Stomach (tissue), 9 donors: ENCODE results near the gene SLC8A2. TPM values are rescaled to one million over a fixed set of nuclear protein-coding genes. Genes with fewer than 3 reads are reported as not detected.

Experiments
- DNase-seq, 2 donors: peaks; one replicate each; pipeline versions ENCODE4 v3.0.0 to v3.0.0-alpha.2; 2013 to 2019
- H3K27ac ChIP-seq, 5 donors: fragments of 200-600 bp in 4 of 5; sonication (generic) in 4 of 5; one replicate each; pipeline ENCODE4 v1.5.1; 2013 to 2019; ENCODE audit warnings: mild to moderate bottlenecking in 1 of 5, moderate library complexity in 1 of 5
- H3K27me3 ChIP-seq, 3 donors: fragments of 200-600 bp; sonication (generic); one replicate each; pipeline ENCODE4 v1.5.1; 2017 to 2019; ENCODE audit warnings: mixed run types in 1 of 3
- H3K36me3 ChIP-seq, 4 donors: fragments of 200-600 bp; sonication (generic); 1 replicate in 3 of 4; 2 replicates in 1 of 4; pipeline ENCODE4 v1.5.1; 2016 to 2019
- H3K4me1 ChIP-seq, 4 donors: fragments of 200-600 bp; sonication (generic); one replicate each; pipeline ENCODE4 v1.5.1; 2016 to 2019
- H3K4me3 ChIP-seq, 4 donors: fragments of 200-600 bp; sonication (generic) in 3 of 4; one replicate each; pipeline ENCODE4 v1.5.1; 2016 to 2019; ENCODE audit warnings: mild to moderate bottlenecking in 1 of 4
- H3K9me3 ChIP-seq, 4 donors: fragments of 200-600 bp; sonication (generic); one replicate each; pipeline ENCODE4 v1.5.1; 2016 to 2019
- CTCF ChIP-seq, 7 experiments: fragments of 450-650 bp in 4 of 7; fragments of 200-600 bp in 3 of 7; sonication (generic) in 3 of 7; IDR thresholded peaks; one replicate each; pipeline ENCODE4 v1.5.1; 2016 to 2019; ENCODE audit warnings: antibody characterized with exemption in 7 of 7, control low read depth in 2 of 7, mild to moderate bottlenecking in 1 of 7
- EP300 ChIP-seq: sonication (generic); formaldehyde crosslinking; IDR thresholded peaks from one replicate; pipeline ENCODE4 v1.6.1; 2017; ENCODE audit warnings: antibody characterized with exemption
- POLR2A ChIP-seq, 4 donors: fragments of 450-650 bp; IDR thresholded peaks; one replicate each; pipeline ENCODE4 v1.6.1; 2016; ENCODE audit warnings: antibody characterized with exemption in 4 of 4, control low read depth in 2 of 4, mild to moderate bottlenecking in 1 of 4, moderate library complexity in 1 of 4
- POLR2AphosphoS5 ChIP-seq, 3 donors: sonication (generic); formaldehyde crosslinking; IDR thresholded peaks; one replicate each; pipeline ENCODE4 v1.6.1; 2016; ENCODE audit warnings: antibody characterized with exemption in 3 of 3
- WGBS, 5 donors: extraction: QIAGEN DNeasy Blood & Tissue Kit in 3 of 5; methylation state at CpG; one replicate each; pipeline versions ENCODE4 v1.1.5 to v1.1.7; 2013 to 2018; 5-methylcytosine and 5-hydroxymethylcytosine counted together
- intact Hi-C: fragments of 100-400 bp; cut with DNase I; formaldehyde crosslinking; loops from one replicate; pipeline ENCODE4 v1.15.1; 2023; ENCODE audit warnings: low total_unique reads
- polyA plus RNA-seq, 3 donors: library from polyadenylated mRNA; stranded (reverse); fragments of 200-250 nt; gene quantifications; one replicate each; pipeline ENCODE4 v1.2.3, GENCODE V29; 2013
- total RNA-seq, 5 donors: library from RNA; depleted of rRNA; stranded (reverse); fragments of >200 nt; gene quantifications; one replicate each; pipeline versions ENCODE4 v1.1.0 to v1.2.3, GENCODE V29; 2014 to 2016
- donor health status: healthy with polysubstance abuse.
- donor health status: Bipolar disorder and iron deficiency.
- donor health status: healthy.

Gene SLC8A2
- total and polyA plus RNA-seq, 8 donors, result 0.12 to 17.9 (median 2.0) TPM

DNA sequence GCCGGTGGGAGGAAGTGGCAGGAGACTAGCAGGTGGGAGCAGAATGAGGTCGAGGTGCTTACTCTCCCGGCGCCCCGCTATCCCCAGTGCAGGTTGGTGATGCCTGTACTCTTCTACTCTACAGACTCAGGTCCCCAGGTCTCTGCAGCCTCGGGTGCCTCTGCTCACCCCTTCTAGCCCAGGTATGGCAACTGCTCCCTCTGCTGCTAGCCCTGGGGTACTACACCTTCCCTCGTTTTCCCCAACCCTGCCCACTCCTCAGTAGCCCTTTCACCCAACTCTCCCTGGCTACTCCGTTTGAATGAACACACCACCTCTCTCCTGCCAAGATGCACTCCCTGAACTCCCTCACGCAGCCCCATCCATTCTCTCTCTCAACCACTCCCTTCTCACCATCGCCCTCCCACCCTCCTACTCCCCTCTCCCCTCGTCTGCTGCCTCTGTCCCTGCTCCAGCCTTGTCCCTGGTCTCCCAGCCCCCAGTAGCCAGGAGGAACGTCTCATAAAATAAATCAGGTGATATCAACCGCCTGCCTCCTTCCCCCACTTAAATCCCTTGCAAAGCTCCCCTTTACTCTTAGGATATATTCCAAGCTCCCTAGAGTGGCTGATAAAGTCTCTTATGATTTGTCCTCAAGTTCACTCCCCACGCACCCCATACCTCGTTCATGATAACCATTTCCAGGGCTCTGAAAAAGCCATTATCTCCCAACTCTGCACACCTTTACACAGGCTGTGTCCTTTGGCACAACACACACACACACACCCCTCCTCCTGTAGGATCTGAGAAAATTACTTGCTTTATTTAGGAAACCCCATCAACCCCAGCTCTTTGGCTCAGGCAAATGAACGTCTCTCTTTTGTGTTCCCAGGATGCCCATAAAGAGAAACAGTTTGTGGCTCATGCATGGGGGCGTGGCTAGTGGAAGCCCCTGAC lies 44.2 kb downstream of the SLC8A2 start:
- WGBS, 5 donors, result 1 to 6% (median 6%) methylated on average over 17 of the region's 17 CpGs
- TF ChIP-seq POLR2AphosphoS5 (IDR thresholded peaks at IDR 0.05), result no peak
- peak in 5 of 7 experiments; percentile 80 to 92 (median 87) for TF ChIP-seq CTCF (IDR thresholded peaks at IDR 0.05)
- Histone ChIP-seq H3K9me3 (no peaks in the 10 kb centered on the region), H3K27ac (peak overlapping the region in 1 of 5 donors; percentile 34), H3K36me3 (no peaks in the 10 kb centered on the region), H3K4me3 (peak overlapping the region in 1 of 4 donors; percentile 3), H3K4me1 (peaks cover 24 to 37% (median 32%) of the 10 kb centered on the region in 4 donors), H3K27me3 (peaks cover 0 to 96% (median 69%) of the 10 kb centered on the region in 3 donors)
- peak; percentile 65 to 86 for DNase-seq
- intact Hi-C loops, result no loop called here

DNA sequence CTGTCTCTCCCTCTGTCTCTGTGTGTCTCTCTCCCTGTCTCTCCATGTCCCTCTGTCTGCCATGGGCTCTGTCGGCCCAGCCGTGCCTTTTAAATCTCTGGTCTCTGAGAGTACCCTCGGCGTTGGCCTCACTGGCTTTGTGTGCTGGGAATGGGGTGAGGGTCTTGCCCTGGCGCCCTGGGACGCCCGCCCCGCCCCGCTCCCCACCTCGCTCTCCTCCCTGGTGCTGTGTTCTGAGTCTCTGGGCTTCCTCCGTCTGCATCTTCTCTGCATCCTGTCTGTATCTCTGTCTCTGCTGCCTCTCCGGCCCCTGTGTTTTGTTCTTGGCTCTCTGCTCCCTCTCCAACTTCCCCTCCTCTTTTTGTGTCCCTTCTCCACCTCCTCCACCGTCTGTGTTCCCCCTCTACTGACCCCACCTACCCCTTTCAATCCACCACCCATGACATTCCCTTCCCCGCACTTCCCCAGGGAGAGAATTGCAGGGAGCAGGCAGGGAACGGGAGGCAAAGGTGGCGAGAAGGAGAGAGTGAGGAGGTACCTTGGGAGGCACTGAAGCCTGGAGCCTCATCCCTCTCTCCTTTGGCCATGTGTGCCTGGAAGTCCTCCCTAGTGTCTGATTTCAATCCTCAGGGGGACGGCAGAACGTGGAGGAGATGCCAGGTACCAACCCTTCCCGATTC lies 48.4 kb downstream of the SLC8A2 start:
- TF ChIP-seq POLR2AphosphoS5 (IDR thresholded peaks at IDR 0.05), result no peak
- TF ChIP-seq EP300, result no peak
- TF ChIP-seq CTCF (IDR thresholded peaks at IDR 0.05), result no peak
- TF ChIP-seq POLR2A (IDR thresholded peaks at IDR 0.05), result no peak
- H3K4me1 ChIP-seq, result peaks cover 12 to 39% (median 26%) of the 10 kb centered on the region in 4 donors
- no peak overlapping the region for H3K27ac ChIP-seq
- no peaks in the 10 kb centered on the region for H3K36me3 ChIP-seq
- WGBS, 5 donors, result 10 to 17% (median 14%) methylated on average over 18 to 19 of the region's 19 CpGs
- H3K4me3 ChIP-seq, result no peak overlapping the region
- intact Hi-C loops, result no loop called here
- DNase-seq, result no peak
- H3K9me3 ChIP-seq, result no peaks in the 10 kb centered on the region
- peaks cover 23 to 96% (median 76%) of the 10 kb centered on the region in 3 donors for H3K27me3 ChIP-seq

DNA sequence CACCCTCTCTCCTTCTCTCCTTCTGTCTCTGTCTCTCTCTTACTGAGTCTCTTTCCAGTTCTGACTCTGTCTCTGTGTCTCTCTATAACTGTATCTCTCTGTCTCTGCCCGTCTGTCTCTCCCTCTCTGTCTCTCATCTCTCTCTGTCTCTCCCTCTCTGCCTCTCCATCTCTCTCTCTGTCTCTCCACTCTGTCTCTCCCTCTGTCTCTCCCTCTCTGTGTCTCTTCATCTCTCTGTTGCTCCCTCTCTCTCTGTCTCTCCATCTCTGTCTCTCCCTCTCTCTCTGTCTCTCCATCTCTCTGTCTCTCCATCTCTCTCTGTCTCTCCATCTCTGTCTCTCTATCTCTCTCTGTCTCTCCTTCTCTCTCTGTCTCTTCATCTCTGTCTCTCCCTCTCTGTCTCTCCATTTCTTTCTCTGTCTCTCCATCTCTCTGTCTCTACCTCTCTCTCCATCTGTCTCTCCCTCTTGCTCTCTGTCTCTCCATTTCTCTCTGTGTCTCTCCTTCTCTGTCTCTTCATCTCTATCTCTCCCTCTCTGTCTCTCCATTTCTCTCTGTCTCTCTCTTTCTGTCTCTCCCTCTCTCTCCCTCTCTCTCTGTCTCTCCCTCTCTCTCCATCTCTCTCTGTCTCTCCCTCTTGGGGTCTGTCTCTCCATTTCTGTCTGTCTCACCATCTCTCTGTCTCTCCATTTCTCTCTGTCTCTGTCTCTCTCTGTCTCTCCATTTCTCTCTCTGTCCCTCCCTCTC lies 49.1 kb downstream of the SLC8A2 start:
- peaks cover 7 to 39% (median 25%) of the 10 kb centered on the region in 4 donors for H3K4me1 ChIP-seq
- H3K4me3 ChIP-seq, result no peak overlapping the region
- no peak for TF ChIP-seq CTCF (IDR thresholded peaks at IDR 0.05)
- DNase-seq, result no peak
- intact Hi-C loops, result no loop called here
- no peak overlapping the region for H3K27ac ChIP-seq
- H3K27me3 ChIP-seq, result peaks cover 23 to 100% (median 82%) of the 10 kb centered on the region in 3 donors
- 3 to 27% (median 11%) methylated on average over 1 of the region's 1 CpG for WGBS, 5 donors
- no peaks in the 10 kb centered on the region for H3K9me3 ChIP-seq
- H3K36me3 ChIP-seq, result no peaks in the 10 kb centered on the region

DNA sequence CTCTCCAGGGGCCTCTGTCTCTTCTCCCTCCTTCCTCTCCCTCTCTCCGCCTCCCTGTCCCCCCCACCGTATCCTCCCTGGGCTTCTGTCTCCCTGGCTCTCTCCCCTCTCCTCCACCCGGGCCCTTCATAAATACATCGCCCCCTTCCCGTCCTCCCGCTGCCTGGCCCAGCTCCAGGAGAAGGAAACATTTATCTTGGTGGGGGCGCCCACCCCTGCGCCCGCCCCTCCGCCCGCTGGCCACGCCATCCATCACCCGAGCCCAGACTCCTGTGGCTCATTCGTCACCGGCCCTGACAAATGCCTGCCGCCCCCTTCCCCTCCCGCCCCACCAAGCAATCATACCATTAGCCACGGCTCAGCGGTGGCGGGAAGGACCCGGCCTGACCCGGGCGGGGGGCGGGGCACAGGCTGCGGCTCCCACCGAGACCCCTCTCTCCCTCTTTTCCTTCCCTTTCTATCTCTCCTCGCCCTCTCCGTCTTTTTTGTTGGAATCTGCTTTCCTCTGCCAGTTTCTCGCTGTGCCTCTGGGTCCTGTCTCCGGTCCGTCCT lies 49.8 kb downstream of the SLC8A2 start:
- Histone ChIP-seq H3K36me3 (no peaks in the 10 kb centered on the region), H3K27me3 (peaks cover 23 to 100% (median 89%) of the 10 kb centered on the region in 3 donors), H3K27ac (no peak overlapping the region), H3K4me1 (peaks cover 7 to 40% (median 23%) of the 10 kb centered on the region in 4 donors), H3K4me3 (no peak overlapping the region), H3K9me3 (no peaks in the 10 kb centered on the region)
- WGBS, 5 donors, result 2 to 4% (median 3%) methylated on average over 31 of the region's 31 CpGs
- peak in 1 of 2 donors; percentile 66 for DNase-seq
- intact Hi-C loops, result no loop called here
- TF ChIP-seq POLR2AphosphoS5 (IDR thresholded peaks at IDR 0.05), result no peak
